AG08395 (cell line): ENCODE measurements around the gene ITPR1.
A peak's percentile ranks its signal among the peaks of the same experiment; 100 is the strongest.
"Not testable (repeated sequence)": the region's sequence is repeated elsewhere in the genome, so short reads cannot be mapped to it uniquely, and the experiment has no call there.

Experiments used
- DNase-seq: peaks from one replicate; pipeline ENCODE4 v3.0.0; 2012; ENCODE audit warnings: mixed read lengths, low spot score

The ITPR1 gene

DNA sequence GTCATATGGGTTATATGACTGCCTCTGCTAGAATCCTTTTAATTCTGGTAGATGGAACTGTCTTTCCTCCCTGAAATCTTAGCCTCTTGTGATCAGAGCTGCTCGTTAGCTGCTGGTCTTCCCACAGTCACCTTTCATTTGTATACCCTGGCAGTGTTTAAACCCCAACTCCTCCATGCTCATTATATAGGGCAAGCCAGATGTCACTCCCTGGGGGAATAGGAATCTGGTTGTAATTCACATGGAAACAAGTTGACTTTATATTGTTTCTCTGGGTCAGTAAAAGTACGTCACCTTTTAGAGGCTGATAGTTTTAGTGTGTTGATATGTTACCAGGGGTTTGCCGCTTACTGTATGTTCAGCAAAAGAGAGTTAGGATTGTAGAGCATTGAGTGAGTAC lies 103.5 kb downstream of the ITPR1 start:
- DNase-seq, result no peak

GRCh38 chr3:4597208-4597985 lies 104.2 kb downstream of the ITPR1 start:
- no peak for DNase-seq

DNA sequence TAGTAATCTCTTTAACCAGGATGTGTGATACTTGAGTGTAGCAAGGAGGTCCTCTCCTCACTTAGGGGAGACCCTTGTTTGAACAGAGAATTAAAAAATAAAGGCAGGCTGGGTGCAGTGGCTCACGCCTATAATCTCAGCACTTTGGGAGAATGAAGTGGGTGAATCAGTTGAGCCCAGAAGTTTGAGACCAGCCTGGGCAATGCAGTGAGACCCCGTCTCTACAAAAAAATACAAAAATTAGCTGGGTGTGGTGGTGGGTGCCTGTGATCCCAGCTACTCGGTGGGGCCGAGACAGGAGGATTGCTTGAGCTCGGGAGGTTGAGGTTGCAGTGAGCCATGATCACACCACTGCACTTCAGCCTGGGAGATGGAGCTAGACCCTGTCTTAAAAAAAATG lies 105.1 kb downstream of the ITPR1 start:
- not testable (repeated sequence) for DNase-seq

DNA sequence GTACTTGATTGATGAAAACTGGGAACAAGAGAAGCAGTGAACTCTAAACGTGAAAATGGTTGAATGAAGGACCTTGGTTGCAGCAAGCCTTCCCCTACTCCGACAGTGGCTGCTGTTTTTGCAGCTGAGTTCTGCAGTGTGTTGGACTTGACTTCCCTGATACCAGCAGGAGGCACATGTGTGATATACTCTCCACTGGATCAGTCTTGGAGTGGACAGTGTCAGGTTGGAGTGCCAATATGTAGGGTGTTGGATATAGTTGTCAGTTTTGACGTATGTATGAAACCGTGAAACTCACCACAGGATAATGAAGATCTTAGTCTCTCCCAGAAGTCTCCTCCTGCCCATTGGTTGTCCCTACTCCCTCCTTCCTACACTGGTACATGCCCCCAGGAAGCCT lies 106.5 kb downstream of the ITPR1 start:
- no peak for DNase-seq

- DNase-seq, result no peak
Observed at GRCh38 chr3:4600493-4600892, 107.3 kb downstream of the ITPR1 start.

DNA sequence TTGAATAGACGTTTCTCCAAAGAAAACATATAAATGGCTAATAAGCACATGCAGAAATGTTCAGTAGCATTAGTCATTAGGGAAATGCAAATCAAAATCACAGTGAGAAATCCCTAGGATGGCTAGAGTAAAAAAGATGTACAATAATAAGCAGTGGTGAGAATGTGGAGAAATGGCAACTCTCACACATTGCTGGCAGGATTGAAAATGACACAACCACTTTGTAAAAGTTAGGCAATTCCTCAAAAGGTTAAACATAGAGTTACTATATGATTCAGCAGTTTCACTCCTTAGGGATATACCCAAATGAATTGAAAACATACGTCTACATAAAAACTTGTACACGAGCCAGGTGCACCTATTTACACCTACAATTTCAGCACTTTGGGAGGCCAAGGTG lies 108.7 kb downstream of the ITPR1 start:
- no peak for DNase-seq

GRCh38 chr3:4604693-4605092 lies 111.5 kb downstream of the ITPR1 start:
- no peak for DNase-seq

- no peak for DNase-seq
Observed at GRCh38 chr3:4606911-4607310, 113.8 kb downstream of the ITPR1 start.

- DNase-seq, result no peak
Observed at GRCh38 chr3:4613366-4613765, 120.2 kb downstream of the ITPR1 start.

DNA sequence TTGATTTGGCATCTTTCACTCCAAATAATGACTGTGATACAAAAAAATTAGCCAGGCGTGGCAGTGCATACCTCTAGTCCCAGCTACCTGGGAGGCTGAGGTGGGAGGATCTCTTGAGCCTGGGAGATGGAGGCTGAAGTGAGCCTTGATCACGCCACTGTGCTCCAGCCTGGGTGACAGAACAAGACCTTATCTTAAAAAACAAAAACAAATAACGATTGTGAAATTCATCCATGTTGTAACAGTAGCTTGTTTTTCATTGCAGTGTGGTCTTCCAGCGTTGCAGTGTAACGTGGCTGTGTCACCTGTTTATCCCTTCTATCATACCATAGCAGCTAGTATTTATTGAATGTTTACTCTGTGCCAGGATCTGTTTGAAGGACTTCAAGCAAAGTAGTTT lies 120.9 kb downstream of the ITPR1 start:
- no peak for DNase-seq

- DNase-seq, result no peak
Observed at GRCh38 chr3:4614927-4615326, 121.8 kb downstream of the ITPR1 start.

- no peak for DNase-seq
Observed at GRCh38 chr3:4615750-4616149, 122.6 kb downstream of the ITPR1 start.

DNA sequence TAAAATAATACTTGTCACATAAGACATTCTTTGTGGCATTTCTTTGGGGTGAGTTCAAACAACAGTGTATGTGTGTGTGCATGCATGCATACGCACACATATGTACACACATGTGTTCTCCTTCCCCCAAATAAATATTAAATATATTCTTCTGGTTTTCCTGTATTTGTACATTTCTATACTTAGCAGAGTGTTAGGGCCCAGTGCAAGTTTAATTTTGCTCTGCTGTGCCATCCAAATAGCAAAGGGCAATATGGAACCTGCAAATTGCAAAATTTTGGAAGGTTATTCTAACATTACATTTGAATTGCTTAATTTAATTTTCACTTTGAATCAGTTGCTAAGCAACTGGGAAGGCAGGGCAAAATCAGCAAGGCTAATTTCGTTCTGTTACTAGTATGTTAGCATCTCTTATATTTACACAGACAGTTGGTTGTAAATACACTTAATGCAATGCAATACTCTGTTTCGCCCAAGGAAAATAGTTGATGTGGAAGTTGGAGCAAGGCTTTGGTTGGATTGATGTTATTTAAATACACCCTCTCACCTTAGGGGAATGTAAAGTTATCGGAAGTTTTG lies 130.4 kb downstream of the ITPR1 start:
- DNase-seq, result no peak

- DNase-seq, result no peak
Observed at GRCh38 chr3:4627651-4628375, 134.7 kb downstream of the ITPR1 start.

- DNase-seq, result no peak
Observed at GRCh38 chr3:4629095-4630007, 136.2 kb downstream of the ITPR1 start.

- peak; percentile 78 for DNase-seq
Observed at GRCh38 chr3:4633078-4634004, 140.2 kb downstream of the ITPR1 start.

- DNase-seq, result no peak
Observed at GRCh38 chr3:4634894-4635293, 141.7 kb downstream of the ITPR1 start.

DNA sequence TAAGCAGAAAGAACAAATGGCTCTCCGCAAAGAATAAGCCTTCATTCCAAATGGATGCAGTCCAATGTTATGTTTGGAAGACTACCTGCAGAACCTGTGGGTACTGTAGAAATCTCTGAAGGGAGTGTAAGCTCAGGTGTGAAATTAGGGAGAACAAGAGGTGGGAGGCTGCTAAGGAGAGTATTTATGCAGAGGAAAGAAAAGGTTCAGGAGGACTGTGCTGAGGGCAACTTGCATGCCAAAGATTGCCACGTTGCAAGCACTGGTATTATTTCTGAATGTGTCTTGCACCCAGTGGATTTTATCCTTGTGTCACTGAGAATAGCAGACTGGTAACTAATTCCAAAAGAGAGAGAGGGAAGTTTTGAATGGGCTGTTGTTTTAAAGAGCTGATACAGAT lies 144.1 kb downstream of the ITPR1 start:
- no peak for DNase-seq

GRCh38 chr3:4641863-4642563 lies 148.9 kb downstream of the ITPR1 start:
- no peak for DNase-seq

DNA sequence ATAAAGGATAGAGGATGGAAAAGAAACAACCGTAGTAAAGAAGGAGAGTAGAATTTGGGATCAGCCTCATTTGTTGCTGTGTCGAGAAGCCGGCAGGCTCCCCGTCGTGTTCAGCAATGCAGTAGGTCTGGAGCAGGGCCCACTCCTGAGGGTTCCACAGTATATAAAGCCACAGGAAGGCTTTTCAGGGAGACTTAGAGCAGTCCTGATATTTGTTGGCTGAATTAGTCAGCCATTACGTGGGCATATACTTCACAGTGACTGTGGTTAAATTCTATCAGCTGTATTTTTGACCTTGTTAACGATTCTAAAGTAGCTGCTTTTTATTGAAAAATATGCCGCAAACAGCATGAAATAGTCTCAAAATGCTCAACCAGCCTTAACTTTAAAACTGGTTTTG lies 149.5 kb downstream of the ITPR1 start:
- no peak for DNase-seq
